KMS-11 (cell line): Measurements from ENCODE around the gene RFX8.

ENCODE experiments used
- H2AFZ ChIP-seq: fragments of 200-600 bp; sonication (generic); 2 replicates; pipeline ENCODE4 v1.6.1; 2016; ENCODE audit warnings: antibody characterized with exemption, mixed run types, low read depth
- H3K27ac ChIP-seq: fragments of 200-600 bp; sonication (generic); 2 replicates; pipeline ENCODE4 v1.6.1; 2016; ENCODE audit warnings: mild to moderate bottlenecking, mixed run types
- H3K27me3 ChIP-seq: fragments of 200-600 bp; sonication (generic); 2 replicates; pipeline ENCODE4 v1.6.1; 2017; ENCODE audit warnings: mild to moderate bottlenecking, low read depth, mixed run types, moderate library complexity; ENCODE audit not compliant: insufficient read depth
- H3K36me3 ChIP-seq: fragments of 200-600 bp; sonication (generic); 2 replicates; pipeline ENCODE4 v1.6.1; 2017; ENCODE audit warnings: mild to moderate bottlenecking, mixed run types; ENCODE audit not compliant: insufficient read depth
- H3K4me1 ChIP-seq: fragments of 200-600 bp; sonication (generic); 2 replicates; pipeline ENCODE4 v1.6.1; 2016; ENCODE audit warnings: mild to moderate bottlenecking, low read depth, mixed run types; ENCODE audit not compliant: poor library complexity, severe bottlenecking
- H3K4me2 ChIP-seq: fragments of 200-600 bp; sonication (generic); 2 replicates; pipeline ENCODE4 v1.7.0; 2016; ENCODE audit warnings: mild to moderate bottlenecking, mixed run types
- H3K4me3 ChIP-seq: fragments of 200-600 bp; sonication (generic); IDR thresholded peaks from 2 replicates; pipeline ENCODE4 v1.6.1; 2017; ENCODE audit warnings: low read depth, low read length, mixed read lengths; ENCODE audit not compliant: insufficient read depth
- H3K79me2 ChIP-seq: fragments of 200-600 bp; sonication (generic); 2 replicates; pipeline ENCODE4 v1.6.1; 2016; ENCODE audit warnings: low read depth, mixed run types; ENCODE audit not compliant: insufficient read depth
- H3K9ac ChIP-seq: fragments of 200-600 bp; sonication (generic); 2 replicates; pipeline ENCODE4 v1.6.1; 2016; ENCODE audit warnings: mild to moderate bottlenecking, mixed run types
- H4K20me1 ChIP-seq: fragments of 200-600 bp; sonication (generic); 2 replicates; pipeline ENCODE4 v1.6.1; 2016; ENCODE audit warnings: mild to moderate bottlenecking, mixed run types; ENCODE audit not compliant: insufficient read depth
- CTCF ChIP-seq: fragments of 200-600 bp; sonication (generic); conservative IDR thresholded peaks from 2 replicates; pipeline ENCODE4 v1.6.1; 2017; ENCODE audit warnings: low read depth, mild to moderate bottlenecking, antibody characterized with exemption, low read length, moderate library complexity, mixed read lengths

Gene RFX8

DNA sequence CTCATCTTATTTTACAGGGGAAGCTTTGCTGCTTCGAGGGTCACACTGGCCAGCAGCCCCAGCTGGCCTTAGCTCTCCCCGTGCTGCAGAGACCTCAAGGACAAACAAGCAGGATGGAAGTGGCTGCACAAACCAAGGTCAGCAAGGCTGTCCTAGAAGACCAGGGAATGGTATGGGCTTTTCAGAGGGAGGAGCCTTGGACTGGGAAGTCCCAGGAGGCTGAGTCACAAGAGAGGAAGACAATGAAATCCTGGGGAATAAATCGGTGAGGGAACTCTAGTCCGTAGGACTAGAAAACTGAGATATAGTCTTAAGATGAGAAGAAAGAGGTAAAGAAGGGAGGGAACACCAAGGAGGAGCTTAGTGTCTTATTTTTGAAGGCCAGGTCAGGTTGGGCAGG is 103.3 kb downstream of the RFX8 start:
- H4K20me1 ChIP-seq: no peaks in the 10 kb centered on the region
- no peak overlapping the region for H3K9ac ChIP-seq
- H3K27ac ChIP-seq: no peak overlapping the region
- H2AFZ ChIP-seq: no peak overlapping the region
- no peaks in the 10 kb centered on the region for H3K27me3 ChIP-seq
- no peaks in the 10 kb centered on the region for H3K4me1 ChIP-seq
- no peak overlapping the region for H3K4me2 ChIP-seq
- no peak for TF ChIP-seq CTCF
- no peak overlapping the region for H3K4me3 ChIP-seq
- no peaks in the 10 kb centered on the region for H3K36me3 ChIP-seq
- H3K79me2 ChIP-seq: no peaks in the 10 kb centered on the region

DNA sequence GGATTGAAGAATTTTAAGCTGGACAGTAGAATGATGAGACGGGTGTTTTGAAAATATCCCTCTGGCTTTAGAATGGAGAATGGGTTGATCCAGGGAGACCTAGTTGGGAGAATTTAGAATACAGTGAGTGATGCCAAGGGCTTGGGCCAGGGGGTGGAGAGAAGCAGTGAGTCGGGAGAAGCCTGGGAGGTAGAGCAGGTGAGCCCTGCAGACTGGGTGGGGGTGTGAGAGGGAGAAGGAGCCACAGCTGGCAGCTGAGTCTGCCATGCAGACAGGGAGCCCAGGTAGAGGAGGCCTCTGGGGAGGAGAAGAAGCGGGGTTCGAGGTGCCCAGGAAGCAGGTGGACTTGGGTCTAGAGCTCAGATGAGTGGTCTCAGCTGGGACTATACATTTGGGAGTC is 105.8 kb downstream of the RFX8 start:
- no peak for TF ChIP-seq CTCF
- H3K36me3 ChIP-seq: no peaks in the 10 kb centered on the region
- no peaks in the 10 kb centered on the region for H4K20me1 ChIP-seq
- no peaks in the 10 kb centered on the region for H3K27me3 ChIP-seq
- H3K27ac ChIP-seq: no peak overlapping the region
- no peak overlapping the region for H3K9ac ChIP-seq
- no peaks in the 10 kb centered on the region for H3K4me1 ChIP-seq
- H3K4me2 ChIP-seq: no peak overlapping the region
- no peak overlapping the region for H3K4me3 ChIP-seq
- H3K79me2 ChIP-seq: no peaks in the 10 kb centered on the region
- H2AFZ ChIP-seq: no peak overlapping the region

DNA sequence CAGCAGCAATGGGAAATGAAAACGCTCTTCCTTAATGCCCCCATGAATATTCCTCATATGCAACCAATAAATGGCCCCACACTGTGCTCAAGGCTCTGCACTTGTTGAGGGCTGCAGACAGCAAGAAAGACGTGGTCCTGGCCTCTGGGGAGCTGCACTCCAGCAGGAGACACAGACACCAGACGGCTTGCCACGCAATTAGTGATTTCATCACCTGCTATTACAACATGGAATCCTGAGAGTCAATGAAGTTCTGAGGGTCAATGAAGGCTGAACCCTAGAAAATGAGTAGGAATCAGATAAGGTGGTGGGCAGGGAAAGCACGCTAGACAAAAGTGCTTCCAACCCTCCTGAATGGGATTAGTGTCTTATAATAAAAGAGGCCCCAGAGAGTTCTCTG is 106.5 kb downstream of the RFX8 start:
- Histone ChIP-seq H3K9ac (no peak overlapping the region), H3K36me3 (no peaks in the 10 kb centered on the region), H3K4me1 (no peaks in the 10 kb centered on the region), H3K4me3 (no peak overlapping the region), H4K20me1 (no peaks in the 10 kb centered on the region), H2AFZ (no peak overlapping the region), H3K79me2 (no peaks in the 10 kb centered on the region), H3K4me2 (no peak overlapping the region), H3K27me3 (no peaks in the 10 kb centered on the region), H3K27ac (no peak overlapping the region)
- TF ChIP-seq CTCF: no peak

DNA sequence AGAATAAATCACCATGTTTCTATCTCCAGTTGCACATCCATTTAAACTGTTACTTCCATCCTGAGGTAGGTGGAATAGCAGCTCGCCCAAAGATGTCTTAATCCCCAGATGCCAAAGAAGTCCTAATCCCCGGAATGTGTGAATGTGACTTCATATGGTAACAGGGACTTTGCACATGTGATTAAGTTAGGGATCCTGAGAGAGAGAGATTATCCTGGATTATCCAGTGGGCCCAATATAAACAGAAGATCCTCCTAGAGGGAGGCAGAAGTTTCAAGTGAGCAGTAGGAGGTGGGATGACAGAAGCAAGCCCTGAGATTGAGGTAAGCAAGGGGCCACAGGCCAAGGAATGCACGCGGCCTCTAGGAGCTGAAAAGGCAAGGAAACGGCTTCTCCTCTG is 107.4 kb downstream of the RFX8 start:
- Histone ChIP-seq H3K79me2 (no peaks in the 10 kb centered on the region), H2AFZ (no peak overlapping the region), H3K4me1 (no peaks in the 10 kb centered on the region), H3K27me3 (no peaks in the 10 kb centered on the region), H3K36me3 (no peaks in the 10 kb centered on the region), H3K27ac (no peak overlapping the region), H3K9ac (no peak overlapping the region), H4K20me1 (no peaks in the 10 kb centered on the region), H3K4me3 (no peak overlapping the region), H3K4me2 (no peak overlapping the region)
- TF ChIP-seq CTCF: no peak

DNA sequence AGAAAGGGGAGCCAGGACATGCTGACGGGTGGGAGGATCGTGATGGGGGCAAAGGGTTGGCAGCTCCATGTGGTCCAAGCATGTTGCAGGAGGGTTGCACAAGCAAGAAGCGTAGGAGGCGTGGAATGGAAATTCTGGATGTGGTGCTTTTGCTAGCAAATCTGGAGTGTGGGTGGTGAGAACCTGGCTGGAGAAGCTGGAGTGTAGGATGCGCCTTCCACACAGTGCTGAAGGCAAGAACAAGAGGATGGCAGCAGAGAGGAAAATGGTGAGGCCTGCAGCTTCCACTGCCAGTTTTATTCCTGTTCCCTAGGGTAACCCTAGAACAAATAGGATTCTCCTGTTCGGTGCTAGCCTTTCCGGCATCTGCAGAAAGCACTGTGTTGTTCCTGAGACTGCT is 110.0 kb downstream of the RFX8 start:
- no peak overlapping the region for H2AFZ ChIP-seq
- H4K20me1 ChIP-seq: no peaks in the 10 kb centered on the region
- H3K4me3 ChIP-seq: no peak overlapping the region
- H3K4me1 ChIP-seq: no peaks in the 10 kb centered on the region
- TF ChIP-seq CTCF: no peak
- H3K27me3 ChIP-seq: no peaks in the 10 kb centered on the region
- no peak overlapping the region for H3K4me2 ChIP-seq
- H3K9ac ChIP-seq: no peak overlapping the region
- H3K36me3 ChIP-seq: no peaks in the 10 kb centered on the region
- H3K27ac ChIP-seq: no peak overlapping the region
- H3K79me2 ChIP-seq: no peaks in the 10 kb centered on the region
